Epithelial cell of esophagus (primary cell): Measurements from ENCODE around the gene ADGRD2.

Experiments
- DNase-seq: peaks from one replicate; pipeline ENCODE4 v3.0.0; 2010; ENCODE audit warnings: low read depth
- H3K4me3 ChIP-seq: 2 replicates; pipeline ENCODE4 v1.5.1; 2011; ENCODE audit warnings: mild to moderate bottlenecking, low read length, control low read depth
- CTCF ChIP-seq: IDR thresholded peaks from 2 replicates; pipeline ENCODE4 v1.5.1; 2011; ENCODE audit warnings: low read depth, mild to moderate bottlenecking, low read length, control low read depth, inconsistent platforms; ENCODE audit not compliant: insufficient read depth; ENCODE audit errors: missing control alignments

ADGRD2 gene

GRCh38 chr9:124437086-124437485 lies 13.2 kb upstream of the ADGRD2 start:
- no peak for TF ChIP-seq CTCF
- H3K4me3 ChIP-seq = no peak overlapping the region
- DNase-seq = no peak

GRCh38 chr9:124438091-124438490 lies 12.2 kb upstream of the ADGRD2 start:
- H3K4me3 ChIP-seq = no peak overlapping the region
- no peak for DNase-seq
- no peak for TF ChIP-seq CTCF

- no peak for DNase-seq
- H3K4me3 ChIP-seq = no peak overlapping the region
- no peak for TF ChIP-seq CTCF
Measured at GRCh38 chr9:124439086-124439485, 11.2 kb upstream of the ADGRD2 start.

- H3K4me3 ChIP-seq = no peak overlapping the region
- no peak for TF ChIP-seq CTCF
Measured at GRCh38 chr9:124439686-124440243, 10.5 kb upstream of the ADGRD2 start.

GRCh38 chr9:124440786-124441185 lies 9.5 kb upstream of the ADGRD2 start:
- no peak for DNase-seq
- no peak overlapping the region for H3K4me3 ChIP-seq
- no peak for TF ChIP-seq CTCF

More at GRCh38 chr9:124439686-124440243, 10.5 kb upstream of the ADGRD2 start:
- no peak for DNase-seq

GRCh38 chr9:124441291-124441690 lies 9.0 kb upstream of the ADGRD2 start:
- H3K4me3 ChIP-seq = no peak overlapping the region
- no peak for TF ChIP-seq CTCF
- no peak for DNase-seq

- no peak overlapping the region for H3K4me3 ChIP-seq
- TF ChIP-seq CTCF = no peak
- no peak for DNase-seq
Measured at GRCh38 chr9:124442379-124442778, 7.9 kb upstream of the ADGRD2 start.
